ENCODE measurements around the gene PHF3.

The PHF3 gene

DNA sequence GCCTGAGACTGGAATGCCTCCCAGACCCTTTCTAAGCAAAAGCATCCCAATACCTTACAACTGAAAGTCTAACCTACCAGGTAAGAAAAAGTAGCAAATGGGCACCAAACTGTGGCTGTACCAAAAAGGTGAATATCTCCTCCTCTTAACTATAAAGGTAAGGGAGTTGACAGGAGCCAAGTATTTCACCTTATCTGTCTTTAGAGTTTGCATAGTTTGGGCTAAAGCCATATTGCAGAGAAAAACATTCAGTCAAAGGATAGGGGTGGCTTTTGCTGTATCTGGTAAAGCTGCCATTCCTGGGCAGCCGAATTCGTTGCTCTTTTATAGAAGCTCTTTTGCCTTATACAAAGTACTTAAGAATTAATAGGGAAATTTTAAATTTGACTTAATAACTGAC lies 38.1 kb downstream of the PHF3 start:
- no peak overlapping the region for H3K4me3 ChIP-seq (ENCODE audit: low read length)
- no peaks in the 10 kb centered on the region for H3K9me3 ChIP-seq (ENCODE audit: control insufficient read depth, insufficient read depth, low read length)
- no peak for DNase-seq (ENCODE audit: low read depth, low spot score)
- H3K4me1 ChIP-seq (ENCODE audit: control insufficient read depth, insufficient read depth, low read length): no peaks in the 10 kb centered on the region; the same call in 1 of the 2 replicates
- H3K27ac ChIP-seq (ENCODE audit: low read length): no peak overlapping the region
- WGBS (ENCODE audit: insufficient coverage, insufficient read length): no CpG with 5 or more reads among the region's 2 CpGs
- H3K36me3 ChIP-seq (ENCODE audit: control insufficient read depth, insufficient read depth, low read length): no peaks in the 10 kb centered on the region
- H3K27me3 ChIP-seq (ENCODE audit: control insufficient read depth, insufficient read depth, low read length): no peaks in the 10 kb centered on the region

DNA sequence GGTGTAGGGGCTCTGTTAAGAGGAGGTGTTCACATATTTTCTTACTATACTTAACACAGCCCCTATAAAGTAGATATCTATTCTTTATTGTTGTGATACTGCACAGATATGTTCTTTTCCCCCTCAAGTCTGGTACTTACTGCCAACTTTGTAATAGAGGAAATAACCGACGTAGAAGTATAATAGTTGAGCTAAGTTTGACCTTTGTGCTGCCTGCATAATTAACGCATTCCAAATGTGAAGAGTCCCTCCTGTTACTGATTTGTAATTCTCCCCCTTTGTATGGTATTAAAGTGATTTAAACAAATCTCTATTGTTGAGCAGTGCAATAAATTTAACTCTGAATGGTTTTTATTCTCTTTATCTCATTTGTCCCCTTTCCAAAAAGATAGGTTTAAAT lies 39.0 kb downstream of the PHF3 start:
- Histone ChIP-seq H3K4me1 (ENCODE audit: control insufficient read depth, insufficient read depth, low read length) (no peaks in the 10 kb centered on the region; the same call in 1 of the 2 replicates), H3K27me3 (ENCODE audit: control insufficient read depth, insufficient read depth, low read length) (no peaks in the 10 kb centered on the region), H3K4me3 (ENCODE audit: low read length) (no peak overlapping the region), H3K27ac (ENCODE audit: low read length) (no peak overlapping the region), H3K9me3 (ENCODE audit: control insufficient read depth, insufficient read depth, low read length) (no peaks in the 10 kb centered on the region), H3K36me3 (ENCODE audit: control insufficient read depth, insufficient read depth, low read length) (no peaks in the 10 kb centered on the region)
- WGBS (ENCODE audit: insufficient coverage, insufficient read length): no CpG with 5 or more reads among the region's 3 CpGs
- DNase-seq (ENCODE audit: low read depth, low spot score): no peak

DNA sequence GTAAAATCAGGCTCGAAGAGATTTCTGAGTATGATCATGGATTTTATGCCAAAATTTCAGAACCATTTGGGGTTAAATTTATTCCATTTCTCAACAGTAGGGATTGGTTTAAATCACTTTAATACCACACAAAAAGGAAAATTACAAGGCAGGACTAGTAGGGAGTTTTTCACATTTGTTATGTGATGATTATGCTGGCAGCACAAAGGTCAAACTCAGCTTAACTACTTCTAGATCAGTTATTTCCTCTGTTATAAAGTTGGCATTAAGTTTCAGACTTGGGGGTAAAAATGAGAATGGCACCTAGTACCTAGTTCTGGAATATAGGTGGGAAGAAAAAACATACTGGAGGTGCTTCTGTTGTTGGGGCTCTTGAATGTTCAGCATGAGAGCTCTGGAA lies 39.5 kb downstream of the PHF3 start:
- Histone ChIP-seq H3K36me3 (ENCODE audit: control insufficient read depth, insufficient read depth, low read length) (no peaks in the 10 kb centered on the region), H3K4me3 (ENCODE audit: low read length) (no peak overlapping the region), H3K4me1 (ENCODE audit: control insufficient read depth, insufficient read depth, low read length) (no peaks in the 10 kb centered on the region; the same call in 1 of the 2 replicates), H3K9me3 (ENCODE audit: control insufficient read depth, insufficient read depth, low read length) (no peaks in the 10 kb centered on the region), H3K27ac (ENCODE audit: low read length) (no peak overlapping the region), H3K27me3 (ENCODE audit: control insufficient read depth, insufficient read depth, low read length) (no peaks in the 10 kb centered on the region)
- 100% methylated on average over 1 of the region's 1 CpG for WGBS (ENCODE audit: insufficient coverage, insufficient read length)
- DNase-seq (ENCODE audit: low read depth, low spot score): no peak

DNA sequence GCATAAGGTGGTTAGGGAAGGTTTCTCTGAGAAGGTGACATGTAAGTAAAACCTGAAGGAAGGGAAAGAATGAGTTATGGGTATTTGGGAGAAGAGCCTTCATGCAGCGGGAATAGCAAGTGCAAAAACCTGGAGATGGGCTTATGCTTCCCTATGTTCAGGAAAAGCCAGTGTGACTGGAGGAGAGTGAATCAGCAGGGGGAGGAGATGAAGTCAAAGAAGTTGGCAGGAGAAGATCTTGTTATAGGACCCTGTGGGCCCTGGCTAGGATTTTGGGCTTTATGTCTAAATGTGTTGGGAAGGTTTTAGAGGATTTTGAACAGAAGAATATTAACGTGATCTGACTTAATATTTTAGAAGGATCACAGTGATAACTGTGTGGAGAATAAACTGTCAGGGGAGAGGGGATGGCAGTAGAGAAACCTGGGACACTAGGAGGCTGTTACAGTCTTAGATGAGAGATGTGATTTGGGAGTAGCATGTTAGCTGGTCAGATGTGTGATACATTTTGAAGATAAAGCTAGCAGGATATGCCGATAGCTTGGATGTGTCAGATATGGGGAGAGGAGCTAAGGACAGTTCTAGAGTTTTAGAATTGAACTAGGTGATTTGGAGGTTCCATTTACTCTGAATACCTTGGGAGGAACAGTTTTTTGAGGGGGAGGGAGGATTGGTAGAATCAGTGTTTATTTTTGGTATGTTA lies 41.0 kb downstream of the PHF3 start:
- no peaks in the 10 kb centered on the region for H3K36me3 ChIP-seq (ENCODE audit: control insufficient read depth, insufficient read depth, low read length)
- H3K4me1 ChIP-seq (ENCODE audit: control insufficient read depth, insufficient read depth, low read length): no peaks in the 10 kb centered on the region; the same call in 1 of the 2 replicates
- H3K27ac ChIP-seq (ENCODE audit: low read length): no peak overlapping the region
- no peaks in the 10 kb centered on the region for H3K27me3 ChIP-seq (ENCODE audit: control insufficient read depth, insufficient read depth, low read length)
- no CpG with 5 or more reads among the region's 3 CpGs for WGBS (ENCODE audit: insufficient coverage, insufficient read length)
- no peak for DNase-seq (ENCODE audit: low read depth, low spot score)
- no peaks in the 10 kb centered on the region for H3K9me3 ChIP-seq (ENCODE audit: control insufficient read depth, insufficient read depth, low read length)
- H3K4me3 ChIP-seq (ENCODE audit: low read length): no peak overlapping the region

DNA sequence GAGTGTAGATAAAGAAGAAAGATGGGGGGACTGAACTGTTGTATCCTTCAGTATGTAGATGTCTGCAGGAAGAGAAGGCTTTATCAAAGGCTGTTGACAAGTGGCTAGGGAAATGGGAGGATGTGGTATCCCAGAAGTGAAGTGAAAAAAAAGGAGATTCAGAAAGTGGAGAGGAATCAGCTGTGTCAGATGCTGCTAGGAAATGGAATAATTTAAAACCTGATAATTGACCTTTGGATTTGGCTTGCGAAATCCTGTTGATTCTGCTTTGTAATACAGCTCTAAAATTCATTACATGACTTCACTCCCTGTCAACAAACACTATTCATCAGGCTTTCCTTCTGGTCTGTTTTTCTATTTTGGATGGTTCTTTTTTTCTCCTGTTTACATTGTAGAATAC lies 41.7 kb downstream of the PHF3 start:
- Histone ChIP-seq H3K36me3 (ENCODE audit: control insufficient read depth, insufficient read depth, low read length) (no peaks in the 10 kb centered on the region), H3K9me3 (ENCODE audit: control insufficient read depth, insufficient read depth, low read length) (no peaks in the 10 kb centered on the region), H3K27ac (ENCODE audit: low read length) (no peak overlapping the region), H3K4me3 (ENCODE audit: low read length) (no peak overlapping the region), H3K4me1 (ENCODE audit: control insufficient read depth, insufficient read depth, low read length) (no peaks in the 10 kb centered on the region; the same call in 1 of the 2 replicates), H3K27me3 (ENCODE audit: control insufficient read depth, insufficient read depth, low read length) (no peaks in the 10 kb centered on the region)
- DNase-seq (ENCODE audit: low read depth, low spot score): no peak
- WGBS (ENCODE audit: insufficient coverage, insufficient read length): no CpG with 5 or more reads among the region's 1 CpG

- no CpG with 5 or more reads among the region's 1 CpG for WGBS (ENCODE audit: insufficient coverage, insufficient read length)
- no peak for DNase-seq (ENCODE audit: low read depth, low spot score)
- no peak overlapping the region for H3K4me3 ChIP-seq (ENCODE audit: low read length)
- H3K36me3 ChIP-seq (ENCODE audit: control insufficient read depth, insufficient read depth, low read length): peaks cover 6% of the 10 kb centered on the region; the same call in 1 of the 2 replicates
- no peaks in the 10 kb centered on the region for H3K27me3 ChIP-seq (ENCODE audit: control insufficient read depth, insufficient read depth, low read length)
- H3K4me1 ChIP-seq (ENCODE audit: control insufficient read depth, insufficient read depth, low read length): no peaks in the 10 kb centered on the region
- no peak overlapping the region for H3K27ac ChIP-seq (ENCODE audit: low read length)
- H3K9me3 ChIP-seq (ENCODE audit: control insufficient read depth, insufficient read depth, low read length): no peaks in the 10 kb centered on the region
Observed at GRCh38 chr6:63683071-63683603, 47.5 kb downstream of the PHF3 start.

DNA sequence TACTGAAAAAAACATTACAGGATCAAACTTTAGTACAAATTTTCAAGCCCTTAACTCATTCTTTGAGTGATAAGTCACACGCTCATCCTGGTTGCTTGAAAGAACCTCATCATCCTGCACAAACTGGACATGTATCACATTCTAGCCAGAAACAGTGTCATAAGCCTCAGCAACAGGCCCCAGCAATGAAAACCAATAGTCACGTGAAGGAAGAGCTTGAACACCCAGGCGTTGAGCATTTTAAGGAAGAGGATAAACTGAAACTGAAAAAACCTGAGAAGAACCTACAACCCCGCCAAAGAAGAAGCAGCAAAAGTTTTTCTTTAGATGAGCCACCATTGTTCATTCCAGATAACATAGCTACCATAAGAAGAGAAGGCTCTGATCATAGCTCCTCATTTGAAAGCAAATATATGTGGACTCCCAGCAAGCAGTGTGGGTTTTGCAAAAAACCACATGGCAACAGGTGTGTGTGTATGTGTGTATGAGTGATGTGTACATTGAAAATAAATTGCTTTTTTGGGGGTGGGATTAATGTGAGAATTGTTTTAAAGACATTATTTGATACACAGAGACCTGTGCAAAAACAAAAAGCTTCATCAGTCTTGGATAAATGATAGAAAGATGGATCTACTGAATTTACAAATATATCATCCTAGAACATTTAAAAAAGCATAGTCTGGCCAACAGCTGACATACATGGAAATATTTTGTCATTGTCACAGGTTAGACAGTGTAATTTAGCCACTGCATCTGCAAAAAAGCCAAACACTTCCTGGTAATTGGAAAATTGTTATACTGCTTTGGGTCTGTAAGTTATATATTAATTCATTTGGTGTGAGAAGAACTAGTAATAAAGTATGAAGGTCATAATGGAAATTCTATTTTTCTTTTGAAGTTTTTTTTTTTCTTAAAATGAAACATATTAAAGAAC lies 50.1 kb downstream of the PHF3 start:
- no peaks in the 10 kb centered on the region for H3K27me3 ChIP-seq (ENCODE audit: control insufficient read depth, insufficient read depth, low read length)
- no peak overlapping the region for H3K4me3 ChIP-seq (ENCODE audit: low read length)
- H3K27ac ChIP-seq (ENCODE audit: low read length): no peak overlapping the region
- no peak for DNase-seq (ENCODE audit: low read depth, low spot score)
- no peaks in the 10 kb centered on the region for H3K9me3 ChIP-seq (ENCODE audit: control insufficient read depth, insufficient read depth, low read length)
- H3K4me1 ChIP-seq (ENCODE audit: control insufficient read depth, insufficient read depth, low read length): no peaks in the 10 kb centered on the region
- H3K36me3 ChIP-seq (ENCODE audit: control insufficient read depth, insufficient read depth, low read length): peaks cover 6% of the 10 kb centered on the region; the same call in 1 of the 2 replicates
- WGBS (ENCODE audit: insufficient coverage, insufficient read length): no CpG with 5 or more reads among the region's 4 CpGs

GRCh38 chr6:63689421-63689820 lies 53.8 kb downstream of the PHF3 start:
- WGBS (ENCODE audit: insufficient coverage, insufficient read length): no CpG with 5 or more reads among the region's 2 CpGs
- no peak for DNase-seq (ENCODE audit: low read depth, low spot score)
- Histone ChIP-seq H3K27ac (ENCODE audit: low read length) (no peak overlapping the region), H3K36me3 (ENCODE audit: control insufficient read depth, insufficient read depth, low read length) (peaks cover 2% of the 10 kb centered on the region; the same call in 1 of the 2 replicates), H3K4me3 (ENCODE audit: low read length) (no peak overlapping the region), H3K27me3 (ENCODE audit: control insufficient read depth, insufficient read depth, low read length) (no peaks in the 10 kb centered on the region), H3K9me3 (ENCODE audit: control insufficient read depth, insufficient read depth, low read length) (no peaks in the 10 kb centered on the region), H3K4me1 (ENCODE audit: control insufficient read depth, insufficient read depth, low read length) (no peaks in the 10 kb centered on the region)

GRCh38 chr6:63690221-63690620 lies 54.6 kb downstream of the PHF3 start:
- H3K27ac ChIP-seq (ENCODE audit: low read length): no peak overlapping the region
- H3K4me3 ChIP-seq (ENCODE audit: low read length): no peak overlapping the region
- H3K27me3 ChIP-seq (ENCODE audit: control insufficient read depth, insufficient read depth, low read length): no peaks in the 10 kb centered on the region
- no peaks in the 10 kb centered on the region for H3K36me3 ChIP-seq (ENCODE audit: control insufficient read depth, insufficient read depth, low read length)
- DNase-seq (ENCODE audit: low read depth, low spot score): no peak
- H3K4me1 ChIP-seq (ENCODE audit: control insufficient read depth, insufficient read depth, low read length): no peaks in the 10 kb centered on the region
- no peaks in the 10 kb centered on the region for H3K9me3 ChIP-seq (ENCODE audit: control insufficient read depth, insufficient read depth, low read length)

- 100% methylated on average over 1 of the region's 2 CpGs for WGBS (ENCODE audit: insufficient coverage, insufficient read length)
- Histone ChIP-seq H3K27ac (ENCODE audit: low read length) (no peak overlapping the region), H3K9me3 (ENCODE audit: control insufficient read depth, insufficient read depth, low read length) (no peaks in the 10 kb centered on the region), H3K4me1 (ENCODE audit: control insufficient read depth, insufficient read depth, low read length) (no peaks in the 10 kb centered on the region), H3K36me3 (ENCODE audit: control insufficient read depth, insufficient read depth, low read length) (peaks cover 5% of the 10 kb centered on the region; the same call in 1 of the 2 replicates), H3K4me3 (ENCODE audit: low read length) (no peak overlapping the region), H3K27me3 (ENCODE audit: control insufficient read depth, insufficient read depth, low read length) (no peaks in the 10 kb centered on the region)
- no peak for DNase-seq (ENCODE audit: low read depth, low spot score)
Observed at GRCh38 chr6:63705707-63706106, 70.1 kb downstream of the PHF3 start.
